HG03025 (cell line): ENCODE data around the gene UGT1A4.

ENCODE experiments used
- ATAC-seq: cut with Tn5 transposase; IDR thresholded peaks from one replicate; pipeline ENCODE4 v1.9.1; 2021; ENCODE audit warnings: mild to moderate bottlenecking, moderate library complexity; ENCODE audit not compliant: unreplicated experiment, low FRiP score

UGT1A4 gene

DNA sequence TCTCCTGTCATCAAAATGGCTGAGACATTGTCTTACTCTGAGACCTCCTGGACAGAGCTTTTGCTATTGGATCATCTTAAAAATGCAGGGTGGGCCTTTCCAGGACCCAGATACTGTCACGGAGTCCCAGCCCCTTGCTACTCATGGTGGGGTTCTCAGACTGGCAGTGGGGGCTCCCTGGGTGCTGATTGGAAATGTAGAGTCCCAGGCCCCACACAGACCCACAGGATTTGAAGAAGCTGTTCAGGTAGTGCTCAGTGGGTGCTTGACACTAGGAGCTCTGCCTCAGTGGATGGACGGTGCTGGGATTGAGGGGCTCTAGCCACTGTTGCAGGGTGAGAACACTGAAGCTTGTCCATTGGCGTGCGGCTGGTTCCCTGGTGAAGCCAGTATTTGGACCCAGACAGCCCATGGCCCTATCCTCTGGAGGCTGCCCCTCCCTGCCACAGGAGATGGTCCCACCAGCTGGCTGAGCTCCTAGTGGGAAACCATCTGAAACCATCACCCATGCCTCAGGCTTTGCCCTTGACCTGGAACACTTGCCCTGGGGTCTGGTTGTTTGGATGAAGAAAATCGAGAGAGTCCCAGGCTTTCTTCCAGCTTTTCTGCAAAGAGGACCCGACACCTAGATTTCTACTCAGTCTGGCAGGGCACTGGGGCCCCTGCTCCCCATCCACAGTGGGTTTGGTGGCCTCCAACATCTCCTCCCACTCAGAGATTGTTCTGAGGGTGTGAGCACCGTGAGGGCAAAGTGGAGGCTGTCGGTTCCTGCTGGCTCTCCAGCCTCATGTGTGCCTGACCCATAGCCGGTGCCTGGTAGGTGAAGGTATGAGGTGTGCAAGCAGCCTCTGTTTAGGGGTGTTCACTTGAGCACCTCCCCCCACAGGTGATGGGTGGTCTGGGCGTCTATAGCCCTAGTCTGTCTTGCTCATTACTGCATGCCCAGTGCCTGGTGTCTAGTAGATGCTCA is 89.7 kb downstream of the UGT1A4 start:
- ATAC-seq, result no peak

DNA sequence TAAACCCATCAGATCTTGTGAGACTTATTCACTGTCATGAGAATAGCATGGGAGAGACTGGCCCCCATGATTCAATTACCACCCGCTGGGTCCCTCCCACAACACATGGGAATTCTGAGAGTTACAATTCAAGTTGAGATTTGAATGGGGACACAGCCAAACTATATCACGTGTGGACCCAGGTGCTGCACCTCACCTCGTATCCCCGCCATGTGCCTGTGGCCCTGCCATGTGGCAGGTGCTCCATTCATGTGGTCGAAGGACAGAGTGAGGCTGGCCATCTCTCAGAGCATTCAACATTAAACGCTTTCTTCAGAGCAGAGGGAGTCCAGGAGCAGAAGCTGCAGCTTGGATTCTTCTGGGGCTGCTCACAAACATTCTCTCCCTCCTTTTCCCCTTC is 91.8 kb downstream of the UGT1A4 start:
- no peak for ATAC-seq

DNA sequence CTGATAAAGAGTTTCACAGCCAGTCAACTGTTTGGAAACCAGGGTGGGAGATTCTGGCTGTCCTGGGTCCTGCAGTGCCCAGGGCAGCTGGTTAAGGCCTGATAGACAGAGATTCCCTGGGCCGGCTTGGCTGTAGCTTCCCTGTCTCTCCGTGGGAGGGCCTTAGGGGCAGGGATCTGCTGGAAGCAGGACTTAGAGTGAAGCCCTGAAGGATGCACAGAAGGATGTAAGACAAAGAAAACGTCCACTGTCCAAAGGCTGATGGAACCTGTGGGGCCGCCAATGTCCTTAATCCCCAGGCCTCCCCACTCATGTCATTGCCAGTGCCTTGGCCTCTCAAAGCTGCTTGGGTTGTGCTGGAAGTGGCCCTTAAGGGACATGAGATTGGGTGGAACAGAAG is 92.6 kb downstream of the UGT1A4 start:
- ATAC-seq, result no peak

DNA sequence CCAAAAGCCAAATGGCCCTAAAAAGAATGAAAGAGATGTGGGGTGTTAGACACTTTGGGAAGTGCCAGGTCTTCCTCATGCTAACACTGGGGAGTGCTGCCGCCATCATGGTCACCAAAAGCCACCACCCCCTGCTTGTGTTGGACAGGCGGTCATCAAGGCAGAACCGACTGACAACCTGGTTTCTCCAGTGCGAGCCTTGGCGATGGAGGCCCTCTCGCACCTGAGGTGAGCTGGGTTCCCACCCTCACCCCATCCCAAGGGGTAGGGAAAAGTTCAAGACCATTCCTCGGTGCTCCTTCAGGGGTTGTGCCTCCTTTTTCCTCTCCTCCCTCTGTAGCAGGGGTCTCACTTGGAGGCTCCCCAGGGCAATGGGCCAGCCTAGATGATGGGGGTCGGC is 93.2 kb downstream of the UGT1A4 start:
- ATAC-seq, result no peak

DNA sequence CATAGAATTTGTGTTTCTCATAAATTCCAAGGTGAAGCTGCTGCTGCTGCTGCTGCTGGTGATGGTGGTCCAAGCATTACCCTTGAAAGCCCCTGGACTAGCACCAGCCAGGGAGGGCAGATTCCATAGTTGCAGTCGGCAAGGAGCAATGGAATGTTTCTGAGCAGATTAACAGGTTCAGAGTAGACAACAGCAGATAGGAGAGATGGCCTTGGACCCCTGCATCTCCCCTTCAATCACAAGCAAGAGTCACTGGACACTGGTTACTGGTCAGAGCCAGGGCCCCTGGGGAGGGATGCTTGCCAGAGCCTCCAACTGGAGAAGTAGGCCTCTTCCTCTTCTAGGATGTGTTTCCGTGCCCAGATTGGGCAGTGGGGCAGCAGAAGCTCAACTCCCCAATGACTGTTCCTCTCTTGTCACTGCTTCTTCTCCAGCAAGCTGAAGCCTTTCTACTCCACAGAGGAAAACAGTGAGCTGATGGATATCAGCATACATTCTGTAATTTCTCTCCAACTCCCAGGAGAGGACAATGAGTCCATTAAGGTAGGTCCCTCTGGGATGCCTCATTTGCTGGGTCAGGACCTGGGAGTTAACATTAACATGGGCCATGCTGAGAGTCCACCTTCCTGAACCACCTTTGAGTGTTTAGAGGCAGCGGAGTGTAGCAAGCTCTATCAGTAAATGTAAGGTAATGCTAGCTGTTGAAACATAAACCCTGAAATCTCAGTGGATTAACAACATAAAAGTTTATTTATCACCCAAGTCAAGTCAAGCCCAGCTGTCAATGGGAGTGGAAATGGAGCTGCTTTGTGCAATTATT is 94.9 kb downstream of the UGT1A4 start:
- ATAC-seq, result no peak

DNA sequence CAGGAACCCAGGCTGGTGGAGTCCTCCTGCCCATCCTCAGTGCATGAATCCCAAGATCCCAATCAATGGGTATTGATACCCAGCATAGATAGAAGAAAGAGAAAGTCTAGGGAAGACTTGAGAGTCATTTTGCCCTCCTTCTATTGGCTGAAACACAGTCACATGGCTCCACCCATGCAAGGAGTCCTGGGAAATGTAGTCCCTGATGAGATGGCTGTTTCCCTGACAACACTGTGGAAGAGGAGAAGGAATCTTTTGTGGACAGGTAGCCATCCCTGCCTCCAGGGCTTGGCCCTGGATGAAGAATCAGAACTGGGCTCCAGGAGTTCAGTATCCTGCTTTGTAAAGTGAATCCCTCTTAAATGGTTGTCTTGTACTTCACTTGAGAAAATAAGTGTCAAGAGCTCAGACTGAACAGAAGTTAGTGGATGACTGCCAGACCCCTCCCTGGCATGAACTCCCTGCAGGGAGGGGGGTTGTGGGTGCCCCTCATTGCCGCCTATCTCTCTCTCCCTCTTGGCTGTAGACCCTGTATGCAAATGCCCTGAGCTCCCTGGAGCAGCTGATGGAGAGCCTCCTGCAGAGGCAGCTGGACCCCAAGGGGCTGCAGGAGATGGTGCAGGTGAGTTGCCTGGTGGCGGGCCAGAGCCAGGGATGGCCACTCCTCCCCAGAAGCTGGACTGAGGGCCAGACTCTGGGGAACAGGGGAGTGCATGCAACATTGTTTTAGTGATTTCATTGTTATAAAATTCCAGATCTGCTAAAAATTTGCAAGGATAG is 95.7 kb downstream of the UGT1A4 start:
- ATAC-seq, result no peak

DNA sequence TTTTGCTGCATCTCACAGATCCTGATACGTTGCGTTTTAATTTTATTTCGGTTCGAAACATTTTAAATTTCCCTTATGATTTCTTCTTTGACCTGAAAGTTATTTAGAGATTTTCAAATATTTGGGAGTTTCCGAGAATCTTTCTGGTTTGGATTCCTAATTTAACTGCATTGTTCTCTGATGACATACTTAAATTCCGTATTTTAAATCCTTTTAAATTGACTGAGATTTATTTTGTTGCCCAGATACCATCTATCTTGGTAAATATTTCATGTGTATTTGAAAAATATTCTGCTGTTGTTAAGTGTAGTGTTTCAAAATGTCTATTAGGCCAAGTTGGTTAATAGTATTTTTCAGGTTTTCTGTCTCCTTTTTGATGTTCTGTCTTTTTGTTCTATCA is 97.3 kb downstream of the UGT1A4 start:
- ATAC-seq, result no peak

DNA sequence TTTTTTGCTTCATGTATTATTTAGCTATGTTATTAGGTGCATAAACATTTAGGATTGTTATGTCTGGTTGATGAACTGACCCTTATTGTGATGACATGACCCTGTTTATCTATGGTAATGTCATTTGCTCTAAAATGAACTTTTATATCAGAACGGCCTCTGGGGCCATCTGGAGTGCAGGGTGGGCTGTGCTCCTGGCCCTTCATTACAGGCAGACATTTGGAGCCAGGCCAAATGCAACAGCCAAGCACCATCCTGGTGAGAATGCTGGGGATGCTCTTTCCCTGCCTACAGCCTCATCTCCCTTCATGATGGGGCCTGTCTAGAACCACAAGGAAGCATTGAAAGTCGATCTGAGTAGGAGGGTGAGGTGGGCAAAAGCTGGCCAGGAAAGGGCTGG is 97.8 kb downstream of the UGT1A4 start:
- ATAC-seq, result no peak

DNA sequence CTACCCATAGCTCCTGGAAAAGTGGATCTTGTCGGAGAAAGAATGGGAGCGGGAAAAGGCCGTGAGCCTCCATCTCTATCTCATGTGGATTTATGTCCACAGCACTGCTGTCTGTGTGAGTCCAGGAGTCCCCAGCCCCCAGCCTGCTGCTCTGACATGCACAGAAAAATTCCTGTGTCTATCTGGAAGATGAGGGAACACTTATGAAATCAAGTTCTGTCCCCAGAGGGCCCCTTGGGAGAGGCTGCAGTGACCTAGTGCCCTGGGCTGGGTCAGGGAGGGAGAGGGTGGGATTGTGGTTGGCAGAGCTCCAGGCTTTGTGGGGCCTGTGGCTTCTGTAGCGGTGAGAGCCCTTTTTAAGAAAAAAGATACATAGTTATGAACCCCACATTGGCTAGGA is 98.2 kb downstream of the UGT1A4 start:
- no peak for ATAC-seq

DNA sequence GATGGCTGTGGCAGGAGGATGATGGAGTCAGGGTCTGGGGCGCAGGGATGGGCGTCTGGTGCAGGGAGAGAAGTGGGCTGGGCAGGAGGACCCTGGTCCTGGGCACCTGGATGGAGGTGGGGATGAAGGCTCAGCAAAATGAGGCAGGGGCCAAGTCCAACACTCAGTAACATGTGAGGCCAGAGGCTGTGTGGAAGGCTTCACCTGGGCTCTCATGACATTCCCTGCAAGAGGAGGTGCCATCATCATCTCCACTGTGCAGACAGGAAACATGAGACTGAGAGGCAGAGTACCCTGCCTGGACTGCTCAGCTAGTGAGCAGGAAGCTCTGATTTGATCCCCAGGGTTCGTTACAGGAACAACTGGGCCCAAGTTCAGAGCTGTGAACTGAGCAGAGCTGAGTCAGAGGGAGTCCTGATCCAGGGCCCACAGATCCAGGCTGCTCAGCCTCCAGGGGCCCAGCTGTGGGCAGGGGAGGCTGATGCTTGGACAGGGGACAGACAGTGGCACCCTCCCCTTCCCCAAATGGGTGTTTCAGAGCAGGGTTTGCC is 98.9 kb downstream of the UGT1A4 start:
- ATAC-seq, result no peak

DNA sequence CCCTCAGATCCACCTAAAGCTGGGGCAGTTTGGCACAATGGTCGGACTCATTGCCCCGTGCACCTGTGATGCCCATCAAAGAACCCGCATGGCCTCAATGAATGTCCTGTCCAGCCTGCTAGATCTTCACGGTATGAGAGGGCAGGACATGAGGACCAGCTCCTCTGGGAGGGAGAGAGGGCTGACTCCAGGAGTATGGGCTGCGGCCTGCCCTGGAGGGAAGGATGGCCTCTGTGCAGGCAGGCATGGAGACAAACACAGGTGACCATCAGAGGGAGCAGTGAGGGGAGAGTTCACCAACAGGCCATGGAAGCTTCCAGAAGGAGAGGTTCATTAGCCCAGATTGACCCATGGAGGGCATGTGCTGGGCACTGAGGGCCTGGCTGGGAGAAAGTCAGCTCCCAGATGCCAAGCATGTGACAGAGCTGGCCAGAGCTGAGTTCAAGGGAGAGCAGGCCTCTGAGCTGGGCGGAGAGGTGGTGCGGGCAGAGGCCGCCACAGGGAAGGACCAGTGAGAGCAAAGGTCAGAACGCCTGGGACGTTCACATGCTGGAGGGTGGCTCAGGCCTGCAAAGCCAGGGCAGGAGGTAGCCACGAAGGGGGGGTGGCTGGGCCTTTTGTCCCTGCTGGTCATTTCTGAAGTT is 99.6 kb downstream of the UGT1A4 start:
- ATAC-seq, result no peak

DNA sequence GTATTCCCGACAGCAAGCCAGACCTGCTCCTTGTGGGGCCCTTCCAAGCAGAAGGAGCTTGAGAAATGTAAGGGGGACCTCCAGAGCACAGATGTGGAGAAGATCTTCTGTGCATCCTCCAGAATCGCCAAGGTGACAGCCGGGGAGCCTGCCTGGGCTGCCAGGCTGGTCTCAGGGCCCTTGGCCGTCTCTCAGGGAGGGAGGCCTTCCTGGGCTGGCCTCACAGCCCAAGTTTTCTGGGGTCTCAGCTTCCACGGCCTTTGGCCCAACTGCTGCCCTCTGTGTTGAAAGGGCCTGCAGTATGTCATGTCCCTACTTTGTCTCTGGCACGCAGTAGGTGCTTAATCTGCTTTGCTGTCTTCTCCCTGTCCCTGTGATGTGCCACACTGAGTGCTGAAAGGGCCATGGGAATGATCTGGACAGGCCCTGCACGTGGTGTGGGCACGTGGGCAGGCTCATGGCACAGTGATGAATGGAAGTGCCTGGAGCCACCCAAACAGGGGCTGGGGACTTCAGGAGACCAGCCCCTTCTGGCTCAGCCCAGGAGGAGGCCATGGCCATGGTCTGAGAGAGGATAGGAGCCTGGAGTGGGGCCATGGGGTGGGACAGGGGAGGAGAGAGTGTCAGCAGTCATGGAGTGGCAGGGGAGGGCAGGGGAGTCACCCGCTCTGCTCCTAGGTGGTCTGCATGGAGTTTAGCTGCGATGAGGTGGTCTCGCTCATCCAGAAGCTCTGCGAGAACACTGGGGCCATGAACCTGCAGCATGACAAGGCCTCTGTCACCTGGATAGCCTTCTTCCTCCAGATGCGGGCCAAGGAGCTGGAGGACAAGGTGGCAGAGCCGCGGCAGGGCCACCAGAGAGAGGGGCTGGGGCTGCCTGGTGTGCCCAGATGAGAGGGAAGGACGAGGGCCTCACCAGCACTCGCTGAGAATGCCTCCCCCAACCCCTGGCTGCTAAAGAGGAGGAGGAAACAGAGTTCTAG is 100.4 kb downstream of the UGT1A4 start:
- ATAC-seq, result no peak

DNA sequence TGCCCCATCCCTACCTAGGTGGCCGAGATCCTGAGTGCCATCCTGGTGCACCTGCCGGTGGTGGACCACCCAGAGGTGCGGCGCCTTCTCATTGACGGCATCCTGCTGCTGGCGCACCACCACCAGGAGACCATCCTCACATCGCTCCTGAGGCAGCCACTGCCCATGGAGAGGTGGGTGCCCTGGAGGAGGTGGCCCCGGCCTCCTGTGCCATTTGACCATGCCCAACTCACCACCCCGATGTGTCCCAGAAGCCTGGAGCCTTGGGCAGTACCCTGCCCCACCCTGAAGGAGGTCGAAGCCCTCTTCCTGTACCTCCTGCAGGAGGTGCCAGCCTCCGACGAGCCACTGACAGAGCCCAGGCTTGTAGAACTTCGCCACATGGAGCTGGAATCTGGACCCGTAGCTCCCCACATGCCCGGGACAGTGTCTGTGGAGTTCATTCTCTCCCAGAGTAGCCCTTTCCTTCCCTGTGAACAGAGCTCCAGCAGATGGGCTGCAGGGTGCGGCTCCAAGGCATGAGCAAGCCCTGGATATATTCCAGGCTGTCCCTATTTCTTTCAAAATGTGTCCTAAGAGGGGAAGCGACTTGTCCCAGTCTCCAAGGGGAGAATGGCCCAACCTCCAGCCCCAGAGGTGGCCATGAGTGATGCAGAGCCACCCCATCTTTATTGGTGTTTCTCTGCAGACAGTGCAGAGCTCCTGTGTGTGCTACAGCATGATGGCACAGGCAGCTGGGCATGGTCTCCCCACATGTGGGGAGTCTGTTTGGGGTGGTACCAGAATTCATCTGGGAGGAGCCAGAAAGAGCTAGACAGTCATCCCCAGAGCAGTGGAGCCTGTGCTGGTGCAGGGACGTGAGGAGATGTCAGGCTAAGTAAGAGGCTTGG is 101.6 kb downstream of the UGT1A4 start:
- no peak for ATAC-seq

DNA sequence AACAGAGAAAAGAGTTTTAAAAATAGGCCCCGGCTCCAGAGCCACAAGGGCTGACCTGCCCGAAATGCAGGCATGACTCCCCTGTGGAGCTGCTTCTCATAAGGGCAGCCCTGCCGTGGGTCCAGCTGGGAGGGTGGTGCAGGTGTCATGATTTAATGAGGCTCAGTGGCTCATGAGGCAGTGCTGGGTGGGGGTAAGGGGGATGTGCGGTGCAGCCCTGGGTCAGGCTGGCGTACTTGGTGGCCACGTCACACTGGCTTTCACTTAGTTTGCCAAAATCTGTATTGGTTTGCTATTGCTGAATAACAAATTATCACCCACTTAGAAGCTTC is 102.2 kb downstream of the UGT1A4 start:
- ATAC-seq, result no peak

DNA sequence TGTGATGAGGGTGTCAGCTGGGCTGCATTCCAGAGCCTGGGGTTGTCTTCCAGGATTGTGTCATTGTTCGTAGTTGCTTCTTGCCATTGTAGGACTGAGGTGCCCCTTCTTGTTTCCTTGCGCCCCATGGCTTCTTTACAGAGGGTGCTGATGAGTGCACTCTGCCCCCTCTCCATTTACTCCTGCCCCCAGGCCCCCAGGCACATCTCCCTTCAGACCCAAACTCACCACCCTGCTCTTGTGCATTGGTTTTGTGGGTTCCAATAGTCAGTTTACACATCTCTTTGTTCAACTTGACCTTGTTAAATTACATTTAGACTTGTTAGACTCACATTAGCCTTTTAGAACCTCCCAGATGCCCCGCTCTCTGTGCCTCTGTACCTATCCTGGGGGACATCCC is 102.7 kb downstream of the UGT1A4 start:
- no peak for ATAC-seq

DNA sequence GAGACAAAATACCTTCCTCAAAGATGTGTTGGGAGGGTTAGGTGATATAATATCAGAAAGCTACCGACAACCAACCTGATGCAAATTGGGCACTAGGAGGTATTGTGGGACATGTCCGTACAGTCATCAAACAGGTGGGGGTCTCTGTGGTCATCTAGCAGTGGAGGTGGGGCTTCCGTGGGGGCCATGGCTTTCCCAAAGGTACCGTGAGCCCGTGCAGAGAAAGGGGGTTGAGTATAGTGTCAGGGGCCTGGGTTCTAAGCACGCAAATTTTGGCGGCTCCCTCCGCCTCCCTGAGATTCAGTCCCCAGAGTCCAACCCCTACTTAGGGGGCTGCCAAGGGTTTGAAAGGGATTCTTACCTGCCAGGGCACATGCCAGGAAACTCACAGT is 103.2 kb downstream of the UGT1A4 start:
- ATAC-seq, result no peak

DNA sequence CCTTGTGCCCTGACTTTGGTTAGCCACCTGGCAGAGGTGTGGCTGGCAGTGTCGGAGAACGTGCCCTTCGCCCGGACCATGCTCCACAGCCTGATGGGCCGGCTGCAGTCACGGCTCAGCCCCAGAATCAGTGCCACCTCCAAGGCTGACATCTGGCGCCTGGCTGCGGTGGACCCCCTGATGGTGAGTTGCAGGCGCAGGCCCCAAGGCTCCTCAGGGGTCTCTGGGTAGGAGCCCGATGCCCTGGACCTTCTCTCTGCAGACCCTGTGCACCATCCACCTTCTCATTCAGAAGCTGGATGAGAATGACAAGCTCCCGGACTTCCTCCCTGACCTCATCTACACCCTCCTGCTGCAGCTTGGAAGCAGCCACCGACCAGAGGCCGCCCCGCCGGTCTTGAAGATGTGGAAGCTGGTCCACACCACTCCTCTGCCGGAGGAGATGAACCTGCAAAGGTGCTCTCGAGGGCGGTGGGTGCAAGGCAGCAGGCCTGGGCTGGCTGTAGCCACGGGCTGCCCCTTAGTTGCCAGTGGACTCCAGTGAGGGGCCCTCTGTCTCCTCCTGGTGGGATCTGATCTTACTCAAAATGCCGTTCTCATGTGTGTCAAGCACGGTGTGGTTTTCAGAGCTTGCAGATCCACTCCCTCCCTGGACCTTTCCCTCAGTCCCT is 103.7 kb downstream of the UGT1A4 start:
- no peak for ATAC-seq
